Liver (tissue), 9 donors: ENCODE data around the gene FBXW9. TPM values are rescaled to one million over a fixed set of nuclear protein-coding genes. Genes with fewer than 3 reads are reported as not detected.

Experiments used
- DNase-seq: peaks from one replicate; pipeline ENCODE4 v3.0.0-alpha.2; 2017; ENCODE audit warnings: low spot score
- H3K27ac ChIP-seq, 2 donors: one replicate each; pipeline ENCODE4 v1.7.0; 2013; ENCODE audit warnings: inconsistent platforms in 2 of 2, low read length in 2 of 2, control low read depth in 1 of 2, low read depth in 1 of 2, mild to moderate bottlenecking in 1 of 2
- H3K27me3 ChIP-seq, 4 donors: one replicate each; pipeline versions ENCODE4 v1.6.1 to v1.7.0; 2013; ENCODE audit warnings: low read length in 3 of 4, inconsistent platforms in 1 of 4, mild to moderate bottlenecking in 1 of 4, moderate library complexity in 1 of 4; ENCODE audit not compliant: control insufficient read depth in 4 of 4, insufficient read depth in 4 of 4
- H3K36me3 ChIP-seq, 4 donors: one replicate each; pipeline versions ENCODE4 v1.6.1 to v1.7.0; 2013; ENCODE audit warnings: low read length in 3 of 4, mild to moderate bottlenecking in 3 of 4, low read depth in 1 of 4, moderate library complexity in 1 of 4; ENCODE audit not compliant: control insufficient read depth in 4 of 4, insufficient read depth in 3 of 4
- H3K4me1 ChIP-seq, 4 donors: one replicate each; pipeline versions ENCODE4 v1.6.1 to v1.7.0; 2013; ENCODE audit warnings: low read length in 3 of 4, mild to moderate bottlenecking in 3 of 4, moderate library complexity in 1 of 4; ENCODE audit not compliant: control insufficient read depth in 4 of 4, insufficient read depth in 4 of 4
- H3K4me3 ChIP-seq, 3 donors: one replicate each; pipeline versions ENCODE4 v1.6.1 to v1.7.0; 2013; ENCODE audit warnings: low read length in 3 of 3, control low read depth in 1 of 3, low read depth in 1 of 3, mild to moderate bottlenecking in 1 of 3
- H3K9ac ChIP-seq, 2 donors: one replicate each; pipeline ENCODE4 v1.7.0; 2013; ENCODE audit warnings: low read length in 2 of 2, mild to moderate bottlenecking in 2 of 2, moderate library complexity in 2 of 2, control low read depth in 1 of 2, low read depth in 1 of 2
- H3K9me3 ChIP-seq, 4 donors: one replicate each; pipeline versions ENCODE4 v1.6.1 to v1.7.0; 2013; ENCODE audit warnings: low read length in 3 of 4; ENCODE audit not compliant: control insufficient read depth in 4 of 4
- ATF3 ChIP-seq: IDR thresholded peaks from 2 replicates; pipeline ENCODE4 v1.6.1; 2016; ENCODE audit warnings: antibody characterized with exemption
- CTCF ChIP-seq: fragments of 150-350 bp; IDR thresholded peaks from 2 replicates; pipeline ENCODE4 v1.5.1; 2017; ENCODE audit warnings: improper control_type of control experiment, low read depth, low read length; ENCODE audit not compliant: missing input control
- FOXA1 ChIP-seq: IDR thresholded peaks from 2 replicates; pipeline ENCODE4 v1.6.1; 2016; ENCODE audit warnings: antibody characterized with exemption
- FOXA2 ChIP-seq: IDR thresholded peaks from 2 replicates; pipeline ENCODE4 v1.6.1; 2016; ENCODE audit warnings: antibody characterized with exemption
- GABPA ChIP-seq, 2 donors: IDR thresholded peaks in 1 of 2; conservative IDR thresholded peaks in 1 of 2; 2 replicates each; pipeline ENCODE4 v1.6.1; 2016; ENCODE audit warnings: antibody characterized with exemption in 2 of 2, mild to moderate bottlenecking in 1 of 2, moderate library complexity in 1 of 2
- HNF4A ChIP-seq, 2 donors: conservative IDR thresholded peaks; 2 replicates each; pipeline ENCODE4 v1.6.1; 2016; ENCODE audit warnings: antibody characterized with exemption in 2 of 2, mild to moderate bottlenecking in 2 of 2
- HNF4G ChIP-seq: IDR thresholded peaks from 2 replicates; pipeline ENCODE4 v1.6.1; 2016; ENCODE audit warnings: antibody characterized with exemption
- MAX ChIP-seq: IDR thresholded peaks from 2 replicates; pipeline ENCODE4 v1.6.1; 2016; ENCODE audit warnings: antibody characterized with exemption
- NR2F2 ChIP-seq: IDR thresholded peaks from 2 replicates; pipeline ENCODE4 v1.6.1; 2016; ENCODE audit warnings: antibody characterized with exemption
- RAD21 ChIP-seq, 2 donors: IDR thresholded peaks; 2 replicates each; pipeline ENCODE4 v1.6.1; 2016; ENCODE audit warnings: antibody characterized with exemption in 2 of 2, mild to moderate bottlenecking in 2 of 2
- REST ChIP-seq: IDR thresholded peaks from 2 replicates; pipeline ENCODE4 v1.6.1; 2016; ENCODE audit warnings: antibody characterized with exemption, mild to moderate bottlenecking
- RXRA ChIP-seq, 2 donors: IDR thresholded peaks; 2 replicates each; pipeline ENCODE4 v1.6.1; 2017 to 2018; ENCODE audit warnings: antibody characterized with exemption in 2 of 2, mild to moderate bottlenecking in 1 of 2
- SP1 ChIP-seq: IDR thresholded peaks from 2 replicates; pipeline ENCODE4 v1.6.1; 2018; ENCODE audit warnings: antibody characterized with exemption, mild to moderate bottlenecking
- TAF1 ChIP-seq: conservative IDR thresholded peaks from 2 replicates; pipeline ENCODE4 v1.6.1; 2016; ENCODE audit warnings: antibody characterized with exemption, mild to moderate bottlenecking
- YY1 ChIP-seq: IDR thresholded peaks from 2 replicates; pipeline ENCODE4 v1.6.1; 2016; ENCODE audit warnings: antibody characterized with exemption, mild to moderate bottlenecking
- ZBTB33 ChIP-seq: IDR thresholded peaks from 2 replicates; pipeline ENCODE4 v1.6.1; 2016; ENCODE audit warnings: antibody characterized with exemption
- WGBS: extraction: QIAGEN DNeasy Blood & Tissue Kit; methylation state at CpG from one replicate; pipeline ENCODE4 v1.1.7; 2013; 5-methylcytosine and 5-hydroxymethylcytosine counted together
- polyA plus RNA-seq, 2 donors: library from polyadenylated mRNA; stranded (reverse) in 1 of 2; unstranded in 1 of 2; fragments of 200-250 nt in 1 of 2; fragments of >200 nt in 1 of 2; fragmentation: Nextera tagmentation in 1 of 2; extraction: Ambion mirVana in 1 of 2; gene quantifications; one replicate each; pipeline versions ENCODE4 v1.2.1 to v1.2.3, GENCODE V29; 2013 to 2015
- total RNA-seq, 2 donors: library from RNA; depleted of rRNA; stranded (reverse); fragments of >200 nt; gene quantifications; one replicate each; pipeline ENCODE4 v1.2.3, GENCODE V29; 2014
- donor health status: healthy.
- donor health status: healthy.
- donor health status: healthy.
- donor health status: healthy.
- donor health status: healthy.

FBXW9 gene
- 1 to 10 TPM; 2.3 to 2.5 TPM for total RNA-seq
- 1 to 10 TPM; 3.4 to 4.0 TPM for polyA plus RNA-seq

GRCh38 chr19:12696366-12697335 lies at the start of gene FBXW9:
TSS of gene FBXW9 (minus strand) at chr19:12696631. CDS start at chr19:12696581, 50 bp downstream.
- 6% methylated on average over 59 of the region's 59 CpGs for WGBS
- peak; percentile 99 for DNase-seq
- H3K4me1 ChIP-seq: peaks cover 5 to 22% (median 16%) of the 10 kb centered on the region in 4 donors
- H3K9ac ChIP-seq: peak within 1 kb of the TSS; percentile 45 to 81
- H3K27me3 ChIP-seq: no peaks in the 10 kb centered on the region
- H3K27ac ChIP-seq: peak within 1 kb of the TSS; percentile 72 to 85
- no peaks in the 10 kb centered on the region for H3K9me3 ChIP-seq
- TF ChIP-seq SP1: peak; percentile 12
- peak; percentile 38 for TF ChIP-seq REST
- no peak for TF ChIP-seq TAF1
- peak; percentile 98 to 100 for TF ChIP-seq GABPA (IDR thresholded peaks at IDR 0.05 in 1 of 2, conservative IDR thresholded peaks at IDR 0.05 in 1 of 2)
- TF ChIP-seq YY1: peak; percentile 72
- H3K36me3 ChIP-seq: peaks cover 0 to 20% (median 8%) of the 10 kb centered on the region in 4 donors
- H3K4me3 ChIP-seq: peak within 1 kb of the TSS; percentile 81 to 85 (median 81)

GRCh38 chr19:12745166-12745897 lies 48.9 kb upstream of the FBXW9 start:
- Histone ChIP-seq H3K4me1 (no peaks in the 10 kb centered on the region), H3K9me3 (no peaks in the 10 kb centered on the region), H3K27ac (no peak overlapping the region), H3K9ac (no peak overlapping the region), H3K36me3 (peaks cover 12 to 31% (median 17%) of the 10 kb centered on the region in 4 donors), H3K27me3 (no peaks in the 10 kb centered on the region), H3K4me3 (no peak overlapping the region)
- WGBS: 87% methylated on average over 22 of the region's 22 CpGs
- no peak for DNase-seq
- no peak for TF ChIP-seq SP1
- TF ChIP-seq RXRA (IDR thresholded peaks at IDR 0.05): peak; percentile 61 to 69
- no peak for TF ChIP-seq YY1
- TF ChIP-seq GABPA (IDR thresholded peaks at IDR 0.05 in 1 of 2, conservative IDR thresholded peaks at IDR 0.05 in 1 of 2): no peak
- no peak for TF ChIP-seq TAF1
- TF ChIP-seq NR2F2: peak; percentile 29
- TF ChIP-seq HNF4G: no peak
- no peak for TF ChIP-seq MAX
- no peak for TF ChIP-seq RAD21 (IDR thresholded peaks at IDR 0.05)
- no peak for TF ChIP-seq FOXA2
- no peak for TF ChIP-seq CTCF
- no peak for TF ChIP-seq HNF4A (conservative IDR thresholded peaks at IDR 0.05)
- no peak for TF ChIP-seq REST
- no peak for TF ChIP-seq ATF3
- no peak for TF ChIP-seq FOXA1
- no peak for TF ChIP-seq ZBTB33
